Heart left ventricle (tissue), 16 donors: ENCODE measurements around the gene ZNF768. TPM values are rescaled to one million over a fixed set of nuclear protein-coding genes. Genes with fewer than 3 reads are reported as not detected.
A peak's percentile ranks its signal among the peaks of the same experiment; 100 is the strongest.
"Not testable (repeated sequence)": the region's sequence is repeated elsewhere in the genome, so short reads cannot be mapped to it uniquely, and the experiment has no call there.

ENCODE experiments used
- ATAC-seq, 4 donors: fragments of 200-7000 bp; cut with Tn5 transposase; one replicate each; pipeline ENCODE4 v1.9.1; 2020 to 2022; ENCODE audit warnings: moderate library complexity in 4 of 4, mild to moderate bottlenecking in 3 of 4, moderate number of reproducible peaks in 1 of 4
- DNase-seq, 5 donors: peaks; one replicate each; pipeline ENCODE4 v3.0.0-alpha.2; 2020
- H3K27ac ChIP-seq, 12 donors: fragments of 200-600 bp; sonication (generic) in 4 of 12; one replicate each; pipeline versions ENCODE4 v1.5.0 to v1.8.0; 2016 to 2022; ENCODE audit warnings: mild to moderate bottlenecking in 2 of 12
- H3K27me3 ChIP-seq, 9 donors: fragments of 200-600 bp; sonication (generic) in 2 of 9; one replicate each; pipeline versions ENCODE4 v1.5.1 to v1.8.0; 2016 to 2022; ENCODE audit warnings: mild to moderate bottlenecking in 3 of 9
- H3K36me3 ChIP-seq, 9 donors: fragments of 200-600 bp; sonication (generic) in 2 of 9; one replicate each; pipeline versions ENCODE4 v1.5.0 to v1.8.0; 2018 to 2022; ENCODE audit warnings: mild to moderate bottlenecking in 2 of 9
- H3K4me1 ChIP-seq, 12 donors: fragments of 200-600 bp; sonication (generic) in 4 of 12; one replicate each; pipeline versions ENCODE4 v1.5.0 to v1.8.0; 2016 to 2022; ENCODE audit warnings: mild to moderate bottlenecking in 3 of 12
- H3K4me3 ChIP-seq, 12 donors: fragments of 200-600 bp; sonication (generic) in 4 of 12; one replicate each; pipeline versions ENCODE4 v1.5.0 to v1.8.0; 2017 to 2022; ENCODE audit warnings: mild to moderate bottlenecking in 9 of 12, moderate library complexity in 4 of 12
- H3K9me3 ChIP-seq, 12 donors: fragments of 200-600 bp; sonication (generic) in 4 of 12; one replicate each; pipeline versions ENCODE4 v1.5.0 to v1.8.0; 2016 to 2022; ENCODE audit warnings: mild to moderate bottlenecking in 1 of 12
- CTCF ChIP-seq, 12 donors: fragments of 200-600 bp; sonication (generic) in 4 of 12; IDR thresholded peaks; one replicate each; pipeline versions ENCODE4 v1.5.0 to v1.8.0; 2018 to 2022; ENCODE audit warnings: antibody characterized with exemption in 12 of 12, mild to moderate bottlenecking in 5 of 12
- POLR2A ChIP-seq, 2 donors: fragments of 450-650 bp; IDR thresholded peaks; one replicate each; pipeline ENCODE4 v1.6.1; 2017; ENCODE audit warnings: antibody characterized with exemption in 2 of 2, mild to moderate bottlenecking in 2 of 2, moderate library complexity in 2 of 2
- WGBS, 4 donors: extraction: QIAGEN DNeasy Blood & Tissue Kit in 2 of 4; methylation state at CpG; one replicate each; pipeline versions ENCODE4 v1.1.5 to v1.1.7; 2013 to 2018; 5-methylcytosine and 5-hydroxymethylcytosine counted together
- intact Hi-C, 10 donors: fragments of 100-400 bp; cut with DNase I; formaldehyde crosslinking; loops; one replicate each; pipeline versions ENCODE4 v1.11.1 to v1.14.2; 2022
- polyA plus RNA-seq, 2 donors: library from polyadenylated mRNA; stranded (reverse); fragments of 200-250 nt; gene quantifications; one replicate each; pipeline ENCODE4 v1.2.3, GENCODE V29; 2013
- total RNA-seq, 9 donors: library from RNA; depleted of rRNA in 2 of 9; stranded (reverse); fragments of >200 nt in 2 of 9; fragmentation: NEBNext Ultra II Directional in 3 of 9; extraction: Animal tissue kit (Norgen Biotek cat#: 25700) in 3 of 9; gene quantifications; one replicate each; pipeline versions ENCODE4 v1.1.0 to v1.2.4, GENCODE V29; 2016 to 2023
- donor health status: ischemic (EF 13 %, LVEDD 7.1; RV severe dilation, severe dysfunction).
- donor health status: healthy with polysubstance abuse.
- donor health status: DM: no; HTN: yes; CAD: no.
- donor health status: DM: no; HTN: no; CAD: no.
- donor health status: ischemic (EF 25% LVEDD 6.9; RV normal size, moderate dysfunction).
- donor health status: ischemic (EF 25% LVEDD 5.7; RV mildly dilated, moderate dysfunction).
- donor health status: healthy.
- donor health status: DM: yes; HTN: yes; CAD: no.
- donor health status: ischemic (EF 35%, LVEDD 5.7; RV mildly dilated, moderate dysfunction).
- donor health status: nonischemic (EF 11% LVEDD 7.7; RV severe dilation, severe dysfunction).
- donor health status: DM: yes; HTN: yes; CAD: no.
- donor health status: PGD.
- donor health status: ischemic (EF 29% LVEDD 5.4; RV normal size, mild dysfunction).
- donor health status: nonischemic (EF 23%, LVEDD 6.1; RV moderate dilation, normal function).

The ZNF768 gene
- total and polyA plus RNA-seq, 11 donors, result 38.9 to 88.2 (median 51.6) TPM

DNA sequence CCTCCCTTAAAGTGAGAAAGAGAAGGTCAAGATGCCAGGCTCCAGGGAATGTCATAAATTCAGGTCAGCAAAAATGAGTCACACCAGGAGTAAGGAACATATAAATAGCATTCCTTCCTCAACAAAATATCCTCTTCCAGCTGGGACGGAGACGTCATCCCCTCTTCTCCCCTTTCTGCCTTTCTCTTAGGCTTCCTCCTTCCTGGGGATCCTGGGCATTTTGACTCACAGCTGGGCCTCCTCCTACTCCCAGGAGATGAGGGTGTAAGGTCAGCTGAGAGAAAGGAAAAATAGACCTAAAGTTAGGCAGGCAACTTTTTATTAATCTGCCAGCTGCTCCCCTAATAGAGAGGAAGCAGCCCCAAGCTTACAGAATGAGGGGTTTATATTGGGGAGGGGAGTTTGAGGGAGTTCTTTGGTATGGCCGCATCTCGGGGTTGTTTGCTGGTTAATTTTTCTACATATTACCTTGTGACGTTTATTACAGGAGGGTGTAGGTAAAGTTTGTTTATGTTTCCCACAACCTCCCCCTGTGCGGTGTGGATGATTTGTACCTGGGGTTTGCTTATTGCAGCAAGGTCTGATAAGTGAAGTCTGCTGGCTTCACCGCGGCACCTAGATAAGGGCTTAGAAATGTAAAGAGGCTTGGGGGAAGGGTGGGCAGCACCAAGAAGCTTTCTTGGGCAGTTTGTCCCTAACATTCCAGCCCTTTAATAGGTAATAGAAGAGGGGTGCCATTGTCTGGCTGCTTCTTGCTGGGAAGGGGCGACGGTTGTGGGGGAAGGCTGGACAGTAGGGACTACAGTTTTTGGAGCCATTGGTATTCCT is 15.3 kb upstream of the ZNF768 start:
- DNase-seq, result no peak
- no peak overlapping the region for H3K4me3 ChIP-seq
- peak in 2 of 4 donors; percentile 40 to 56 for ATAC-seq

DNA sequence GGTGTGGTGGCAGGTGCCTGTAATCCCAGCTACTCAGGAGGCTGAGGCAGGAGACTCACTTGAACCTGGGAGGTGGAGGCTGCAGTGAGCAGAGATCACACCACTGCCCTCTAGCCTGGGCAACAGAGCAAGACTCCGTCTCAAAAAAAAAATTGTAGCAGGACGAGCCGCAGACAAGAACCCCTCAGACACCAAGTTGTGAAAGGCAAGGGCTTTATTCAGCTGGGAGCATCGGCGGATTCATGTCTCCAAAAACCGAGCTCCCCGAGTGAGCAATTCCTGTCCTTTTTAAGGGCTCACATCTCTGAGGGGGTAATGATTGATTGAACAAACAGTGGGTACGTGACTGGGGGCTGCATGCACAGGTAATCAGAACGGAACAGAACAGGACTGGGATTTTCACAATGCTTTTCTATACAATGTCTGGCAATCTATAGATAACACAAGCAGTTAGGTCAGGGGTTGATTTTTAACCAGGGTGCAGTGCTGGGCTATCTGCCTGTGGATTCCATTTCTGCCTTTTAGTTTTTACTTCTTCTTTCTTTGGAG is 14.6 kb upstream of the ZNF768 start:
- Histone ChIP-seq H3K4me1 (peaks cover 0 to 39% (median 20%) of the 10 kb centered on the region in 12 donors), H3K27ac (peak overlapping the region in 9 of 12 donors; percentile 27 to 88 (median 43))
- H3K4me3 ChIP-seq, H3K9me3 ChIP-seq, H3K36me3 ChIP-seq, ATAC-seq, DNase-seq, H3K27me3 ChIP-seq, intact Hi-C loops: not testable (repeated sequence)
- WGBS, 4 donors, result 62 to 70% (median 69%) methylated on average over 9 of the region's 9 CpGs

More for the DNA sequence above, 15.3 kb upstream of the ZNF768 start:
- no peaks in the 10 kb centered on the region for H3K36me3 ChIP-seq
- intact Hi-C loops, result no loop called here
- TF ChIP-seq POLR2A (IDR thresholded peaks at IDR 0.05) (no peak), CTCF (IDR thresholded peaks at IDR 0.05) (no peak)
- H3K27me3 ChIP-seq, result no peaks in the 10 kb centered on the region
- peaks cover 0 to 35% (median 15%) of the 10 kb centered on the region in 12 donors for H3K4me1 ChIP-seq
- WGBS, 4 donors, result 39 to 45% (median 41%) methylated on average over 10 of the region's 10 CpGs
- H3K9me3 ChIP-seq, result no peaks in the 10 kb centered on the region
- H3K27ac ChIP-seq, result peak overlapping the region in 9 of 12 donors; percentile 27 to 88 (median 43)

DNA sequence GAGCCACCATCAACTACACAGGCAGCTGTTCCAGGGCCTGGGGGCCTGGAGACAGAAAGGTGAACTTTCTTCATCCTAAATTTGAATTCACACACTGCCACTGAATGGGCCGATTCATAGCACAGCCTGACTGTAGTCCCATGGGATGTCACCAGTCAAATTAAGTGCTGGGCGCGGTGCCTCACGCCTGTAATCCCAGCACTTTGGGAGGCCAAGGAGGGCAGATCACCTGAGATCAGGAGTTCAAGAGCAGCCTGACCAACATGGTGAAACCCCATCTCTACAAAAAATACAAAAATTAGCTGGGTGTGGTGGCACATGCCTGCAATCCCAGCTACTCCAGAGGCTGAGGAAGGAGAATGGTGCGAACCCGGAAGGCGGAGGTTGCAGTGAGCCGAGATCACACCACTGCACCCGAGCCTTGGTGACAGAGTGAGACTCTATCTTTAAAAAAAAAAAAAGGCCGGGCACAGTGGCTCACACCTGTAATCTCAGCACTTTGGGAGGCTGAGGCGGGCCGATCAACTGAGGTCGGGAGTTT is 13.7 kb upstream of the ZNF768 start:
- Histone ChIP-seq H3K4me1 (peaks cover 0 to 46% (median 23%) of the 10 kb centered on the region in 12 donors), H3K27ac (peak overlapping the region; percentile 57 to 88 (median 80))
- not testable (repeated sequence) for H3K9me3 ChIP-seq, H3K36me3 ChIP-seq, H3K27me3 ChIP-seq, DNase-seq, ATAC-seq, H3K4me3 ChIP-seq
- 85 to 91% (median 90%) methylated on average over 13 of the region's 13 CpGs for WGBS, 4 donors
- intact Hi-C loops, result loop anchor here in 4 of 10 donors (5.0 to 10.0 kb wide), 4 partner anchors 32 to 95 kb away; partner anchors contain the start of genes ZNF688 (in 1 of the 4) and ZNF785 (in 1 of the 4)

DNA sequence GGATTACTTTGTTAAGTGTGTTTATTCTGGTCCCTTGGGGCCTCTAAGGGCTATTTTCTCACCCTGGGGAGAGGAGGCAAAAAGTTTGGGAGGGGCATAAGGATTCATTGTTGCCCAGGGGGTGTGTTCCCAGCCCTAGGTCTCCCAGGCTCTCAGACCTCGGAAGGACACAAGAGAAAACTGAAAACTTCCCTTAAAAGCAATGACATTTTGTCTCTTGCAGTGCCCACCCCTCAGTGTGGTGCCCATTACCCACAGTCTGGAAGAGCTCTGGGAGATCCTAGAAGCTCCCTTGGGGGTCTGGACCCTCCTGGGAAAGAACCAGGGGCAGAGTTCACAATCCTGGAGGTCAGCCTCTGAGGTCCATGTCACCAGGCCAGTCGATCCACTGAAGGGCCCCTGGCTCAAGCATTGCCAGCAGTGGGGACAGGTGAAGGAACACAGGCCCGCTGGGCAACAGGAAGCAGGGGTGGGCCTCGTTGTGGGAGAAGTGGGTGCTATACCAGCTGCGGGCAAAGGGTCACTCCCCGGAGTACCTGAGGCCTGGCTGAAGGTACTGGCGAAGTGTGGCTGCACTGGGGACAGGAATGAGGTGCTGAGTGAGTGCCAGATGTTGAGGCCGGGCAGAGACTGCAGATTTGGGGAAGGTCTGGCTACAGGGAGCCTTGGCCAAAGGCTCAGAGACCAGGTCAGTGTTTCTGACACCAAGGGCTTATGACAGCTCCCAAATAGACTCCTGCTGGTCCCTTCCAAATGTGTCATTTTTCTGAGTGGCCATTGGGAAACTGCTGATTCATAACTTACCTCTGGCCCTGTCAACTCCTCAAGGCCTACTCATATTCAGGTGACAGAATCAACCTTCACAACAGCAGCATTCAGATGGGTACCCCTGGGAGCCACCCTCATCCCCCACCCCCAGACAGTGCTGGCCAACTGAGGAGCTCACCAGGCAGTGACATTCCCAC is 12.9 kb upstream of the ZNF768 start:
- Histone ChIP-seq H3K27ac (peak overlapping the region; percentile 57 to 88 (median 80)), H3K9me3 (no peaks in the 10 kb centered on the region), H3K36me3 (no peaks in the 10 kb centered on the region), H3K4me1 (peaks cover 0 to 47% (median 23%) of the 10 kb centered on the region in 12 donors), H3K4me3 (no peak overlapping the region), H3K27me3 (no peaks in the 10 kb centered on the region)
- DNase-seq (peak in 4 of 5 donors; percentile 58 to 85 (median 76)), ATAC-seq (peak; percentile 74 to 85 (median 76))
- intact Hi-C loops, result loop anchor here in 4 of 10 donors (5.0 to 10.0 kb wide), 4 partner anchors 33 to 96 kb away; partner anchors contain the start of genes ZNF688 (in 1 of the 4) and ZNF785 (in 1 of the 4)
- 42 to 66% (median 53%) methylated on average over 8 of the region's 8 CpGs for WGBS, 4 donors
- no peak for TF ChIP-seq CTCF (IDR thresholded peaks at IDR 0.05)
- TF ChIP-seq POLR2A (IDR thresholded peaks at IDR 0.05), result no peak

GRCh38 chr16:30536391-30537024 is 10.1 kb upstream of the ZNF768 start:
- ATAC-seq, DNase-seq, H3K9me3 ChIP-seq, H3K27me3 ChIP-seq: not testable (repeated sequence)
- H3K4me3 ChIP-seq, result peak overlapping the region in 1 of 12 donors; percentile 87
- intact Hi-C loops, result loop anchor here in 4 of 10 donors (5.0 to 10.0 kb wide), 4 partner anchors 36 to 98 kb away; partner anchors contain the start of genes ZNF688 (in 1 of the 4) and ZNF785 (in 1 of the 4)
- 94 to 96% (median 96%) methylated on average over 13 of the region's 13 CpGs for WGBS, 4 donors
- H3K4me1 ChIP-seq, result peaks cover 0 to 53% (median 30%) of the 10 kb centered on the region in 12 donors
- peak overlapping the region in 7 of 12 donors; percentile 91 to 99 (median 95) for H3K27ac ChIP-seq
- H3K36me3 ChIP-seq, result peaks cover 0 to 17% (median 14%) of the 10 kb centered on the region in 9 donors
